ENCODE data around the gene KLHL22.

KLHL22 gene

GRCh38 chr22:20439556-20439927, 56.1 kb downstream of the KLHL22 start:
- TF ChIP-seq CTCF (conservative IDR thresholded peaks at IDR 0.05; ENCODE audit: low read depth, low read length): no peak
- no peak overlapping the region for H2AFZ ChIP-seq (ENCODE audit: low read depth)
- H3K36me3 ChIP-seq (ENCODE audit: insufficient read depth): no peaks in the 10 kb centered on the region
- no peaks in the 10 kb centered on the region for H3K79me2 ChIP-seq (ENCODE audit: insufficient read depth, low read depth)
- H3K4me3 ChIP-seq (IDR thresholded peaks at IDR 0.05; ENCODE audit: insufficient read depth, low read depth, low read length): no peak overlapping the region
- no peaks in the 10 kb centered on the region for H3K4me1 ChIP-seq (ENCODE audit: low read depth, poor library complexity, severe bottlenecking)
- no peak overlapping the region for H3K27ac ChIP-seq
- no peaks in the 10 kb centered on the region for H4K20me1 ChIP-seq (ENCODE audit: insufficient read depth)
- peaks cover 7% of the 10 kb centered on the region; the same call in 1 of the 2 replicates for H3K27me3 ChIP-seq (ENCODE audit: insufficient read depth, low read depth)
- no peak overlapping the region for H3K9ac ChIP-seq
- no peak overlapping the region for H3K4me2 ChIP-seq

GRCh38 chr22:20438678-20439492, 56.7 kb downstream of the KLHL22 start:
- Histone ChIP-seq H3K79me2 (ENCODE audit: insufficient read depth, low read depth) (no peaks in the 10 kb centered on the region), H3K9ac (no peak overlapping the region), H4K20me1 (ENCODE audit: insufficient read depth) (no peaks in the 10 kb centered on the region), H3K27me3 (ENCODE audit: insufficient read depth, low read depth) (peaks cover 7% of the 10 kb centered on the region; the same call in 1 of the 2 replicates), H3K4me1 (ENCODE audit: low read depth, poor library complexity, severe bottlenecking) (no peaks in the 10 kb centered on the region), H3K27ac (no peak overlapping the region), H2AFZ (ENCODE audit: low read depth) (no peak overlapping the region), H3K4me3 (IDR thresholded peaks at IDR 0.05; ENCODE audit: insufficient read depth, low read depth, low read length) (no peak overlapping the region), H3K4me2 (no peak overlapping the region), H3K36me3 (ENCODE audit: insufficient read depth) (no peaks in the 10 kb centered on the region)
- no peak for TF ChIP-seq CTCF (conservative IDR thresholded peaks at IDR 0.05; ENCODE audit: low read depth, low read length)

GRCh38 chr22:20438427-20438677, 57.2 kb downstream of the KLHL22 start:
- Histone ChIP-seq H3K79me2 (ENCODE audit: insufficient read depth, low read depth) (no peaks in the 10 kb centered on the region), H3K36me3 (ENCODE audit: insufficient read depth) (no peaks in the 10 kb centered on the region), H3K4me1 (ENCODE audit: low read depth, poor library complexity, severe bottlenecking) (no peaks in the 10 kb centered on the region), H2AFZ (ENCODE audit: low read depth) (no peak overlapping the region), H4K20me1 (ENCODE audit: insufficient read depth) (no peaks in the 10 kb centered on the region), H3K4me2 (no peak overlapping the region), H3K9ac (no peak overlapping the region), H3K27me3 (ENCODE audit: insufficient read depth, low read depth) (peaks cover 7% of the 10 kb centered on the region; the same call in 1 of the 2 replicates), H3K27ac (no peak overlapping the region), H3K4me3 (IDR thresholded peaks at IDR 0.05; ENCODE audit: insufficient read depth, low read depth, low read length) (no peak overlapping the region)
- no peak for TF ChIP-seq CTCF (conservative IDR thresholded peaks at IDR 0.05; ENCODE audit: low read depth, low read length)

GRCh38 chr22:20437613-20438426, 57.8 kb downstream of the KLHL22 start, which contains the start of gene SCARF2:
TSS of gene SCARF2 (minus strand) at chr22:20437825. CDS start at chr22:20437754, 71 bp downstream.
- no peaks in the 10 kb centered on the region for H3K36me3 ChIP-seq (ENCODE audit: insufficient read depth)
- H3K27me3 ChIP-seq (ENCODE audit: insufficient read depth, low read depth): peaks cover 7% of the 10 kb centered on the region; the same call in 1 of the 2 replicates
- H3K9ac ChIP-seq: no peak within 1 kb of the TSS
- H3K4me3 ChIP-seq (IDR thresholded peaks at IDR 0.05; ENCODE audit: insufficient read depth, low read depth, low read length): no peak within 1 kb of the TSS
- H3K4me1 ChIP-seq (ENCODE audit: low read depth, poor library complexity, severe bottlenecking): no peaks in the 10 kb centered on the region
- H3K27ac ChIP-seq: no peak within 1 kb of the TSS
- no peaks in the 10 kb centered on the region for H4K20me1 ChIP-seq (ENCODE audit: insufficient read depth)
- no peaks in the 10 kb centered on the region for H3K79me2 ChIP-seq (ENCODE audit: insufficient read depth, low read depth)
- H3K4me2 ChIP-seq: no peak within 1 kb of the TSS
- no peak for TF ChIP-seq CTCF (conservative IDR thresholded peaks at IDR 0.05; ENCODE audit: low read depth, low read length)
- no peak within 1 kb of the TSS for H2AFZ ChIP-seq (ENCODE audit: low read depth)

Data from KMS-11 (cell line).